HepG2 (cell line): ENCODE measurements around the gene SIK3. TPM values are rescaled to one million over a fixed set of nuclear protein-coding genes. Genes with fewer than 3 reads are reported as not detected.

Experiments used
- HCFC1 ChIP-seq: fragments of 150-350 bp; IDR thresholded peaks from 2 replicates; pipeline ENCODE4 v1.6.1; 2014; ENCODE audit warnings: low read depth, low read length
- IRF9 ChIP-seq: sonication (generic); formaldehyde crosslinking; IDR thresholded peaks from 2 replicates; pipeline ENCODE4 v1.8.0; 2022; ENCODE audit warnings: missing genetic modification reagents, mild to moderate bottlenecking, borderline replicate concordance
- JUND ChIP-seq: sonication (generic); formaldehyde crosslinking; IDR thresholded peaks from 2 replicates; pipeline ENCODE4 v1.8.0; 2022; ENCODE audit warnings: mild to moderate bottlenecking, missing genetic modification reagents
- MYC ChIP-seq: sonication (generic); formaldehyde crosslinking; IDR thresholded peaks from 2 replicates; pipeline ENCODE4 v1.9.0; 2021; ENCODE audit warnings: missing genetic modification reagents, borderline replicate concordance
- NFE2L1 ChIP-seq: sonication (generic); formaldehyde crosslinking; IDR thresholded peaks from 2 replicates; pipeline ENCODE4 v1.4.0; 2020; ENCODE audit warnings: missing genetic modification reagents, mild to moderate bottlenecking, borderline replicate concordance
- PPARG ChIP-seq: conservative IDR thresholded peaks from 2 replicates; pipeline ENCODE4 v1.6.1; 2016; ENCODE audit warnings: missing biosample characterization, missing genetic modification reagents
- SP1 ChIP-seq, 2 experiments: fragments of 450-650 bp in 1 of 2; sonication (generic) in 1 of 2; formaldehyde crosslinking in 1 of 2; IDR thresholded peaks; 2 replicates each; pipeline versions ENCODE4 v1.4.0 to v1.6.1; 2016 to 2020; ENCODE audit warnings: missing genetic modification reagents in 1 of 2
- SSRP1 ChIP-seq: IDR thresholded peaks from 2 replicates; pipeline ENCODE4 v1.6.1; 2016; ENCODE audit warnings: control low read depth
- STAT6 ChIP-seq: sonication (generic); formaldehyde crosslinking; IDR thresholded peaks from 2 replicates; pipeline ENCODE4 v1.4.0; 2020; ENCODE audit warnings: missing genetic modification reagents, mild to moderate bottlenecking, borderline replicate concordance
- THYN1 ChIP-seq: sonication (generic); formaldehyde crosslinking; IDR thresholded peaks from 2 replicates; pipeline ENCODE4 v1.8.1; 2023; ENCODE audit warnings: low read depth, mild to moderate bottlenecking, moderate library complexity, missing genetic modification reagents, borderline replicate concordance
- U2AF1 ChIP-seq: fragments of 200-400 bp; formaldehyde crosslinking; optimal IDR thresholded peaks from 2 replicates; pipeline ENCODE3; 2017; ENCODE audit warnings: mild to moderate bottlenecking, low read depth, low read length
- ZNF253 ChIP-seq: sonication (generic); formaldehyde crosslinking; IDR thresholded peaks from 2 replicates; pipeline ENCODE4 v1.8.0; 2022; ENCODE audit warnings: mild to moderate bottlenecking, missing genetic modification reagents, borderline replicate concordance
- ZNF256 ChIP-seq: sonication (generic); formaldehyde crosslinking; conservative IDR thresholded peaks from 2 replicates; pipeline ENCODE4 v1.4.0; 2020; ENCODE audit warnings: missing genetic modification reagents
- ZNF382 ChIP-seq: sonication (generic); formaldehyde crosslinking; IDR thresholded peaks from 2 replicates; pipeline ENCODE4 v1.5.0; 2020; ENCODE audit warnings: missing genetic modification reagents, mild to moderate bottlenecking, borderline replicate concordance
- ZNF383 ChIP-seq: sonication (generic); formaldehyde crosslinking; IDR thresholded peaks from 2 replicates; pipeline ENCODE4 v1.4.0; 2020; ENCODE audit warnings: missing genetic modification reagents, mild to moderate bottlenecking, borderline replicate concordance
- ZNF639 ChIP-seq: conservative IDR thresholded peaks from 2 replicates; pipeline ENCODE4 v1.6.1; 2018; ENCODE audit warnings: missing genetic modification reagents
- ZNF660 ChIP-seq: sonication (generic); formaldehyde crosslinking; IDR thresholded peaks from 2 replicates; pipeline ENCODE4 v1.5.1; 2020; ENCODE audit warnings: mild to moderate bottlenecking, low read depth, missing genetic modification reagents, borderline replicate concordance
- ZNF737 ChIP-seq: sonication (generic); formaldehyde crosslinking; IDR thresholded peaks from 2 replicates; pipeline ENCODE4 v1.5.0; 2020; ENCODE audit warnings: missing genetic modification reagents, mild to moderate bottlenecking, borderline replicate concordance
- ZNF770 ChIP-seq: sonication (generic); formaldehyde crosslinking; IDR thresholded peaks from 2 replicates; pipeline ENCODE4 v1.5.0; 2020; ENCODE audit warnings: mild to moderate bottlenecking, missing genetic modification reagents
- ZNF776 ChIP-seq: sonication (generic); formaldehyde crosslinking; IDR thresholded peaks from 2 replicates; pipeline ENCODE4 v1.4.0; 2020; ENCODE audit warnings: mild to moderate bottlenecking, missing genetic modification reagents
- polyA plus RNA-seq, 8 experiments: library from polyadenylated mRNA; depleted of rRNA in 3 of 8; stranded (reverse) in 7 of 8; unstranded in 1 of 8; fragments of >200 nt; fragmentation: Illumina TruSeq in 4 of 8; extraction: Trizol in 4 of 8; gene quantifications; 2 replicates each; pipeline versions ENCODE4 v1.2.1 to v1.2.3, GENCODE V29; 2011 to 2016; ENCODE audit warnings: low read depth in 4 of 8, missing spikeins in 1 of 8, mixed read lengths in 1 of 8; ENCODE audit not compliant: insufficient read depth in 1 of 8
- total RNA-seq, 5 experiments: library from RNA; depleted of rRNA; stranded (reverse); fragments of >200 nt; fragmentation: Illumina TruSeq; extraction: Trizol; gene quantifications; 2 replicates each; pipeline ENCODE4 v1.2.3, GENCODE V29; 2016; ENCODE audit warnings: low read depth in 1 of 5

The SIK3 gene
- total and polyA plus RNA-seq, 2 of the 13 experiments (the other 11 are each of a cell fraction or from before 2014, with no cell fraction given) = 5.7 to 9.8 TPM

GRCh38 chr11:117020869-117021564 lies 77.2 kb downstream of the SIK3 start (continued):
- TF ChIP-seq ZNF770 (CRISPR knock-in tag) (no peak), STAT6 (CRISPR knock-in tag) (no peak), ZNF639 (CRISPR knock-in tag) (no peak), ZNF253 (CRISPR knock-in tag) (no peak), ZNF660 (CRISPR knock-in tag) (no peak), ZNF256 (CRISPR knock-in tag) (no peak), SSRP1 (CRISPR knock-in tag) (no peak), JUND (CRISPR knock-in tag) (no peak), U2AF1 (no peak), ZNF382 (CRISPR knock-in tag) (no peak), ZNF776 (CRISPR knock-in tag) (no peak), IRF9 (CRISPR knock-in tag) (no peak), SP1 (IDR thresholded peaks at IDR 0.05) (no peak), SP1 (CRISPR knock-in tag; IDR thresholded peaks at IDR 0.05) (no peak), THYN1 (no peak), NFE2L1 (CRISPR knock-in tag) (no peak), MYC (CRISPR knock-in tag) (no peak), ZNF383 (CRISPR knock-in tag) (no peak), ZNF737 (no peak), PPARG (peak; percentile 82), HCFC1 (no peak)
